ENCODE results near the gene ATP8B4. TPM values are rescaled to one million over a fixed set of nuclear protein-coding genes. Genes with fewer than 3 reads are reported as not detected.

The ATP8B4 gene
- total and polyA plus RNA-seq, 2 donors from 2014 or later = 2.1 to 12.5 TPM

- Histone ChIP-seq H3K4me1 (ENCODE audit: control insufficient read depth in 2 of 3, insufficient read depth in 2 of 3, low read depth in 1 of 3, low read length in 3 of 3) (no peaks in the 10 kb centered on the region), H3K9ac (ENCODE audit: low read length in 3 of 3) (no peak overlapping the region), H3K36me3 (ENCODE audit: control insufficient read depth in 2 of 3, insufficient read depth in 3 of 3, low read length in 3 of 3) (no peaks in the 10 kb centered on the region), H3K27me3 (ENCODE audit: control insufficient read depth, insufficient read depth, low read length) (no peaks in the 10 kb centered on the region), H3K27ac (ENCODE audit: low read depth in 2 of 2, low read length in 2 of 2) (no peak overlapping the region), H3K9me3 (ENCODE audit: control insufficient read depth in 2 of 3, insufficient read depth in 1 of 3, low read length in 3 of 3) (no peaks in the 10 kb centered on the region), H3K4me3 (ENCODE audit: low read length in 3 of 3) (no peak overlapping the region)
- intact Hi-C loops (cut with DNase I) = no loop called here
- DNase-seq (no peak), FAIRE-seq (no peak)
- TF ChIP-seq, protein P1, sequence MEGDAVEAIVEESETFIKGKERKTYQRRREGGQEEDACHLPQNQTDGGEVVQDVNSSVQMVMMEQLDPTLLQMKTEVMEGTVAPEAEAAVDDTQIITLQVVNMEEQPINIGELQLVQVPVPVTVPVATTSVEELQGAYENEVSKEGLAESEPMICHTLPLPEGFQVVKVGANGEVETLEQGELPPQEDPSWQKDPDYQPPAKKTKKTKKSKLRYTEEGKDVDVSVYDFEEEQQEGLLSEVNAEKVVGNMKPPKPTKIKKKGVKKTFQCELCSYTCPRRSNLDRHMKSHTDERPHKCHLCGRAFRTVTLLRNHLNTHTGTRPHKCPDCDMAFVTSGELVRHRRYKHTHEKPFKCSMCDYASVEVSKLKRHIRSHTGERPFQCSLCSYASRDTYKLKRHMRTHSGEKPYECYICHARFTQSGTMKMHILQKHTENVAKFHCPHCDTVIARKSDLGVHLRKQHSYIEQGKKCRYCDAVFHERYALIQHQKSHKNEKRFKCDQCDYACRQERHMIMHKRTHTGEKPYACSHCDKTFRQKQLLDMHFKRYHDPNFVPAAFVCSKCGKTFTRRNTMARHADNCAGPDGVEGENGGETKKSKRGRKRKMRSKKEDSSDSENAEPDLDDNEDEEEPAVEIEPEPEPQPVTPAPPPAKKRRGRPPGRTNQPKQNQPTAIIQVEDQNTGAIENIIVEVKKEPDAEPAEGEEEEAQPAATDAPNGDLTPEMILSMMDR (IDR thresholded peaks at IDR 0.05; ENCODE audit: borderline replicate concordance, extremely low read depth, insufficient read depth) = no peak
Observed at GRCh38 chr15:49857496-49858475, 261.2 kb downstream of the ATP8B4 start.

DNA sequence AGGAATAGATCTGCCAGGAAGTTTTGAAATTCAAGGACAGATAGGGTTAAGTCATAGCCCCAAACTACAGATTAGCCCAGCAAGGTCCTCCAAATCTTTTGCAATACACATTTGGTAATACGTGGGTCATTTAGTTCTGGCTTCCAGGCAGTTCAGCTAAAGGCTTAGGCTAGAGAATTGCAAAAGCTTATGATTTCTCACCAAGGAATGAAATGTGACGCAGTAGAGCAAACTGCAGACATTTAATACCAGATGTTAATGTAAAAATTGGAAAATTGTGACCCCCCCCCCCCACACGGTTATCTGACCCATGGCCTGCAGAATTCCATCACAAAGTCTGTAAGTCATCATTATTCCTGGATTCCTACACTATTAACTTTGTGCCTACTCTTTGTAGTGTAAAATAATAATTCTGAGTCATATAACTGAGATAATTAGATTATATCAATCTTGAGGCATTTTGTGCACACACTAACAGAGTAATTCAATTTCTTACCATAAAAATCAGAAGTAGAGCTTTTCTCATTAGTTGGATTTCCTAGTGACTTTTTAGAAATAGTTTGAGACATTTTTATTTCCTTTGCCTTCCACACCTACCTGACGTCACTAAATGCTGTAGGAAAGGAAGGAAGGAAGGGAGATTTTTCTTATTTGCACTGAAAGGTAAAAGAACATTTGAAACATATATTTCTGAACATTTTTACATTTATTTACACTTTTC lies 263.0 kb downstream of the ATP8B4 start:
- DNase-seq = no peak
- Histone ChIP-seq H3K4me1 (ENCODE audit: control insufficient read depth in 2 of 3, insufficient read depth in 2 of 3, low read depth in 1 of 3, low read length in 3 of 3) (no peaks in the 10 kb centered on the region), H3K27ac (ENCODE audit: low read depth in 2 of 2, low read length in 2 of 2) (peak overlapping the region in 1 of 2 donors; percentile 8), H3K27me3 (ENCODE audit: control insufficient read depth, insufficient read depth, low read length) (no peaks in the 10 kb centered on the region), H3K9ac (ENCODE audit: low read length in 3 of 3) (no peak overlapping the region), H3K9me3 (ENCODE audit: control insufficient read depth in 2 of 3, insufficient read depth in 1 of 3, low read length in 3 of 3) (no peaks in the 10 kb centered on the region), H3K4me3 (ENCODE audit: low read length in 3 of 3) (no peak overlapping the region), H3K36me3 (ENCODE audit: control insufficient read depth in 2 of 3, insufficient read depth in 3 of 3, low read length in 3 of 3) (no peaks in the 10 kb centered on the region)
- FAIRE-seq = no peak
- TF ChIP-seq, protein P1 (IDR thresholded peaks at IDR 0.05; ENCODE audit: borderline replicate concordance, extremely low read depth, insufficient read depth) = no peak
- intact Hi-C loops (cut with DNase I) = no loop called here

DNA sequence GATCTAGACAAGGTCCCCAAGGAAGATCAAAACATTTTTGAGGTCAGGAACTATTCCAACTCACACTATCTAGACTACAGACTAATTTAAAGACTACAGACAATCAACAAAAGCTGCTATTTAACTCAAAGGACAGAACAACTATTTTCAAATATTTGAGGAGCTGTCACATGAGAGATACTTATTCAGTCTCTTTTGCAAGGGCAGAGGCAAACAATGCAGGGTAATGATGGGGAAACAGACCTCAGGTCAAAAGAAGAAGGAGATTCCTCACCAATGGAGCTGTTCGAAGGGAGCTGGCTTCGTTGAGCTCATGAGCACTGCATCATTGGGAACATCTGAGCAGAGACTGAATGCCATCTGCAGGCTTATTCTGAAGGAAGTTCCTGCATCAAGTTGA lies 266.3 kb downstream of the ATP8B4 start:
- H3K4me3 ChIP-seq (ENCODE audit: low read length in 3 of 3) = no peak overlapping the region
- TF ChIP-seq, protein P1 (IDR thresholded peaks at IDR 0.05; ENCODE audit: borderline replicate concordance, extremely low read depth, insufficient read depth) = no peak
- no peak overlapping the region for H3K27ac ChIP-seq (ENCODE audit: low read depth in 2 of 2, low read length in 2 of 2)
- intact Hi-C loops (cut with DNase I) = no loop called here
- no peaks in the 10 kb centered on the region for H3K4me1 ChIP-seq (ENCODE audit: control insufficient read depth in 2 of 3, insufficient read depth in 2 of 3, low read depth in 1 of 3, low read length in 3 of 3)
- H3K9ac ChIP-seq (ENCODE audit: low read length in 3 of 3) = no peak overlapping the region
- FAIRE-seq (no peak), DNase-seq (no peak)
- H3K9me3 ChIP-seq (ENCODE audit: control insufficient read depth in 2 of 3, insufficient read depth in 1 of 3, low read length in 3 of 3) = peaks cover 0 to 5% (median 0%) of the 10 kb centered on the region in 3 donors
- no peaks in the 10 kb centered on the region for H3K36me3 ChIP-seq (ENCODE audit: control insufficient read depth in 2 of 3, insufficient read depth in 3 of 3, low read length in 3 of 3)
- H3K27me3 ChIP-seq (ENCODE audit: control insufficient read depth, insufficient read depth, low read length) = no peaks in the 10 kb centered on the region

All from kidney (tissue), 14 donors.